ENCODE data around the gene ZSCAN26.

ZSCAN26 gene

DNA sequence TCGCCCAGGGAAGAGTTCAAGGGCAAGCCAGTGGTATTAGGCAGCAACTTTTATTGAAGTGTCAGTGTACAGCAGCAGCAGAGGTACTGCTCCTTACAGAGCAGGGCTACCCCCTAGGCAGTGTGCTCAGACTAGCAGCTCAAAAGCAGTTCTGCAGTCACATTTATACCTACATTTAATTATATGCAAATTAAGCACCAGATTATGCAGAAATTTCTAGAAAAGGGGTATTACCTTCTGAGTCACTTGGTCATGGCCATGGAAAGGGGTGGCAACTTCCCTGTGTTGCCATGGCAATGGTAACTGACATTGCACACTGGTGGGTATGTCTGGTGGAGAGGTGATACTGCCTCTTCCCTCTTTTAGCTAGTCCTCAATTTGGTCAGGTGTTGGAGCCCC lies 12.8 kb upstream of the ZSCAN26 start:
- DNase-seq (ENCODE audit: low spot score) = no peak
- in situ Hi-C loops (cut with MboI; ENCODE audit: low pct_unique_long_range_greater_than_20kb, low sequenced_read_pairs, unreplicated experiment) = no loop called here
- TF ChIP-seq, protein P1, sequence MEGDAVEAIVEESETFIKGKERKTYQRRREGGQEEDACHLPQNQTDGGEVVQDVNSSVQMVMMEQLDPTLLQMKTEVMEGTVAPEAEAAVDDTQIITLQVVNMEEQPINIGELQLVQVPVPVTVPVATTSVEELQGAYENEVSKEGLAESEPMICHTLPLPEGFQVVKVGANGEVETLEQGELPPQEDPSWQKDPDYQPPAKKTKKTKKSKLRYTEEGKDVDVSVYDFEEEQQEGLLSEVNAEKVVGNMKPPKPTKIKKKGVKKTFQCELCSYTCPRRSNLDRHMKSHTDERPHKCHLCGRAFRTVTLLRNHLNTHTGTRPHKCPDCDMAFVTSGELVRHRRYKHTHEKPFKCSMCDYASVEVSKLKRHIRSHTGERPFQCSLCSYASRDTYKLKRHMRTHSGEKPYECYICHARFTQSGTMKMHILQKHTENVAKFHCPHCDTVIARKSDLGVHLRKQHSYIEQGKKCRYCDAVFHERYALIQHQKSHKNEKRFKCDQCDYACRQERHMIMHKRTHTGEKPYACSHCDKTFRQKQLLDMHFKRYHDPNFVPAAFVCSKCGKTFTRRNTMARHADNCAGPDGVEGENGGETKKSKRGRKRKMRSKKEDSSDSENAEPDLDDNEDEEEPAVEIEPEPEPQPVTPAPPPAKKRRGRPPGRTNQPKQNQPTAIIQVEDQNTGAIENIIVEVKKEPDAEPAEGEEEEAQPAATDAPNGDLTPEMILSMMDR (IDR thresholded peaks at IDR 0.05; ENCODE audit: extremely low read depth, insufficient read depth, missing control alignments) = no peak

DNA sequence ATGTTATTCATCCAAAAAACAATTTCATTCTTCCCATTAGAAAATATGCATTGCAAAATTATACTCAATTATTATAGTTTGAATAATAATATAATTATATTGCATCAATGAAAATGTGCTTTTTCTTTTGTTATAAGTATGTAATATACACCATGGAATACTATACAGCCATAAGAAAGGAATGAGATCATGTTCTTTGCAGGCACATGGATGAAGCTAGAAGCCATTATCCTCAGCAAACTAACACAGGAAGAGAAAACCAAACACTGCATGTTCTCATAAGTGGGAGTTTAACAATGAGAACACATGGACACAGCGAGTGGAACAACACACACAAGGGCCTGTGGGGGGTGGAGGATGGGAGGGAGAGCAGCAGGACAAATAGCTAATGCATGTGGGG lies 9.9 kb upstream of the ZSCAN26 start:
- TF ChIP-seq, protein P1 (IDR thresholded peaks at IDR 0.05; ENCODE audit: extremely low read depth, insufficient read depth, missing control alignments) = no peak
- in situ Hi-C loops (cut with MboI; ENCODE audit: low pct_unique_long_range_greater_than_20kb, low sequenced_read_pairs, unreplicated experiment) = no loop called here
- DNase-seq (ENCODE audit: low spot score) = no peak

DNA sequence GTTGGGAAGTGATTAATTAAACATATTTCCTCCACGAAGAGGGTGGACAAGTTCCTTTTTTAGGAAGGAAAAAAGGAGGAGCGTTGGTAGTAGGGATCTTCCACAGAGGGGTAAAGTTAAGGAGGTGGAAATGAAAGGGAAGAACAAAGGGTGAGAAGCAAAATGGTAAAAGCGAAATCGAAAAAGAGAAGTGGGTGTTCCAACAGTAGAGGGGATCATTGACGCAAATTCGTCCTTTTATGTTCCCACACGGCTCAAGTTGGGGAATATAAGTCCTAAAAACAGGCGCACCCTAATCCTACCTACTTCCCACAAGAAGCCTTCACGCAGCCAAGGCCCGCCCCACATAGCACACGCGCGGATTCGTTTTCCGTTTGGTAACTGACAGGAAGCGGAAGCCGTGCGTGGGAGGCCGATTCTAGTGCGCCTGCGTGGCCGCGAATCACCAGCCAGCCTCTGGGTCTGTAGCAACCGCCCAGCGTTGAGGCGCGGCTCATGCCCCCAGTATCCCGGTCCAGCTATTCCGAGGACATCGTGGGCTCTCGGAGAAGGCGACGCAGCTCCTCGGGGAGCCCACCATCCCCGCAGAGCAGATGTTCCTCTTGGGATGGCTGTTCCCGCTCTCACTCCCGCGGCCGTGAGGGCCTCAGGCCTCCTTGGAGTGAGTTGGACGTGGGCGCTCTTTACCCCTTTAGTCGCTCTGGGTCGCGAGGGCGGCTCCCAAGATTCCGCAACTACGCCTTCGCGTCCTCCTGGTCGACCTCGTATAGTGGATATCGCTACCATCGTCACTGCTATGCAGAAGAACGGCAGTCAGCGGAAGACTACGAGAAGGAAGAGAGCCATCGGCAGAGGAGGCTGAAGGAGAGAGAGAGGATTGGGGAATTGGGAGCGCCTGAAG lies 7.8 kb upstream of the ZSCAN26 start, which contains the start of gene NKAPL:
Gene NKAPL, plus strand, starts transcription at position 421 of the 901 bp plus-strand sequence. Its CDS starts 75 bp downstream, at position 496.
- TF ChIP-seq, protein P1 (IDR thresholded peaks at IDR 0.05; ENCODE audit: extremely low read depth, insufficient read depth, missing control alignments) = no peak
- in situ Hi-C loops (cut with MboI; ENCODE audit: low pct_unique_long_range_greater_than_20kb, low sequenced_read_pairs, unreplicated experiment) = no loop called here
- no peak for DNase-seq (ENCODE audit: low spot score)

DNA sequence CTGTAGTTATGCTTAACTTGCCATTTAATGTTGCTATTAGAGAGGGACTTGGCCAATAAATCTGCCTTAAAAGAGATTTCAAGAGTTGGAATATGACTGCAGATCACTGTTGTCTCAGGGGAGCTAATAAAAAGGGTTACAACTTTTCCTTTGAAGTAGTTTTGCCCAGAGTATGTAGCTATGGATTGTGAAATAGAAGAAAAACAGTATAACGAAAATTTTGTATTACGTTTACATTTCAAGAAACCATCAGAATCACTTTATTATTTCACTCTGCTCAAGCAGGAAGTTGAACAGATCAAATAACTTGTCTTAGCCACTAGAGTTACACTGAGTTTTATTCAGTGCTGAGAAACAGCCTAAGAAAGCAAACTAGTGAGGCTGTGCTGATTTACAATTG lies 3.0 kb upstream of the ZSCAN26 start:
- in situ Hi-C loops (cut with MboI; ENCODE audit: low pct_unique_long_range_greater_than_20kb, low sequenced_read_pairs, unreplicated experiment) = no loop called here
- TF ChIP-seq, protein P1 (IDR thresholded peaks at IDR 0.05; ENCODE audit: extremely low read depth, insufficient read depth, missing control alignments) = no peak
- DNase-seq (ENCODE audit: low spot score) = no peak

DNA sequence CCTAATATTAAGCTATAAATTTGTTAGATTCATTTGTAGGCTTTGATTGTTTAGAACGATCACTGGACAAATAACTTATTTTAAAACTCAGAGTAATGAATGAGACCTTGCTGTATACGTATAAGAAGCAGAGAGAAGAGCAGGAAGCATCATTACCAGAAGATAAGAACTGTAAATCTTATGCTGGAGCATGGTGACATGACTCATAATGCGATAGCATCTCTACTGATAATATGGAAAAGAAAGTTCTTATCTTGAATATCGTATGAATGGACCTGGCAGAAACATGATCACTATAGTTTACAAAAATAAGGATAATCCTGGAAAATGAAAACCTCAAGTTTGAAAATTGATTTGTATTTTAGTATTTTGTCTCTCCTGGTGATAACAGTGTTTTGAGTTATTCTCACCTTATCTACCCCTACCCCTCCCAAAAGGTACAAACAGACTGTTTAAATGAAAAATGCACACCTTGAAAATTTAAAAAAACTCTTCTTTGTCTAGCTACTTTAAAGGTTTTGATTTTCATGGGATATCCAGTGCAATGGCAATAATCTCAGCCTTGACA lies 2.0 kb upstream of the ZSCAN26 start:
- DNase-seq (ENCODE audit: low spot score) = no peak
- in situ Hi-C loops (cut with MboI; ENCODE audit: low pct_unique_long_range_greater_than_20kb, low sequenced_read_pairs, unreplicated experiment) = no loop called here
- TF ChIP-seq, protein P1 (IDR thresholded peaks at IDR 0.05; ENCODE audit: extremely low read depth, insufficient read depth, missing control alignments) = no peak

DNA sequence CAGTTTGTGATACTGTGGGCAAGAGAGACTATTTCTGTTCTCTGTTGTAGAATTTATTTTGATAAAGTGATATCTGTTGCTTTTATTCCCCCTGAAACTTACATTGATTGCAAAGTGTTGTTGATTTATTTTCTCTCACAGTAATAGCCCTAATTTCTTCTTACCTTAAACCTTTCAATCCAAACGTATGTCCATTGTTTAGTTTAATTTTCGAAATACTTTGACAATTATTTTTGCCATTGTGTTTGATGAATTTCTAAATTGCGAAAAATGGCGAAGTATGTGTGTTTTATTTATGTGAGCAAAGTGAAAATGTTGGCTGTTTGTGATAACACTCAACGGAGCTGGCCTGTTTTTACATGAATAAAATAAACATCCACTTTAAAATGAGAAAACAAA lies 381 bp upstream of the ZSCAN26 start:
- in situ Hi-C loops (cut with MboI; ENCODE audit: low pct_unique_long_range_greater_than_20kb, low sequenced_read_pairs, unreplicated experiment) = no loop called here
- no peak for DNase-seq (ENCODE audit: low spot score)
- TF ChIP-seq, protein P1 (IDR thresholded peaks at IDR 0.05; ENCODE audit: extremely low read depth, insufficient read depth, missing control alignments) = no peak
